Stimulated activated CD8-positive, alpha-beta memory T cell treated with anti-CD3 and anti-CD28 coated beads, Interleukin-12 subunit alpha, Interleukin-12 subunit beta, amount 100 ng/mL, for 24 hours (primary cell): ENCODE results near the gene APOBEC3A.
"Not testable (repeated sequence)": the region's sequence is repeated elsewhere in the genome, so short reads cannot be mapped to it uniquely, and the experiment has no call there.

Source experiments
- DNase-seq: peaks from one replicate; pipeline ENCODE4 v3.0.0-alpha.2; 2020; ENCODE audit errors: extremely low read depth

APOBEC3A gene

GRCh38 chr22:38943201-38943600, 14.2 kb upstream of the APOBEC3A start:
- DNase-seq: no peak

DNA sequence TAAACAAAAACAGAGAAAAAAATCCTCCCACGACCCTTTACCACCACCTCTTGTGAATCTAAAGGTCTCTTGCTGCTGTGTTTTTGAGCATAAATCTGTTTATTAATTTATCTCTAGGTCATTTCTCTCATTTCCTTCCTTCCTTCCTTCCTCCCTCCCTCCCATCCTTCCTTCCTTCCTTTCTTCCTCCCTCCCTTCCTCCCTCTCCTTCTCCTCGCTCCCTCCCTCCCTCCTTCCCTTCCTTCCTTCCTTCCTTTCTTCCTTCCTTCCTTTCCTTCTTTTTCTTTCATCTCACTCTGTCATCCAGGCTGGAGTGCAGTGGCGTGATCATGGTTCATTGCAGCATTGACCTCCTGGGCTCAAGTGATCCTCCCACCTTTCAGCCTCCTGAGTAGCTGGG, 13.5 kb upstream of the APOBEC3A start:
- no peak for DNase-seq

GRCh38 chr22:38944653-38945052, 12.8 kb upstream of the APOBEC3A start:
- no peak for DNase-seq

DNA sequence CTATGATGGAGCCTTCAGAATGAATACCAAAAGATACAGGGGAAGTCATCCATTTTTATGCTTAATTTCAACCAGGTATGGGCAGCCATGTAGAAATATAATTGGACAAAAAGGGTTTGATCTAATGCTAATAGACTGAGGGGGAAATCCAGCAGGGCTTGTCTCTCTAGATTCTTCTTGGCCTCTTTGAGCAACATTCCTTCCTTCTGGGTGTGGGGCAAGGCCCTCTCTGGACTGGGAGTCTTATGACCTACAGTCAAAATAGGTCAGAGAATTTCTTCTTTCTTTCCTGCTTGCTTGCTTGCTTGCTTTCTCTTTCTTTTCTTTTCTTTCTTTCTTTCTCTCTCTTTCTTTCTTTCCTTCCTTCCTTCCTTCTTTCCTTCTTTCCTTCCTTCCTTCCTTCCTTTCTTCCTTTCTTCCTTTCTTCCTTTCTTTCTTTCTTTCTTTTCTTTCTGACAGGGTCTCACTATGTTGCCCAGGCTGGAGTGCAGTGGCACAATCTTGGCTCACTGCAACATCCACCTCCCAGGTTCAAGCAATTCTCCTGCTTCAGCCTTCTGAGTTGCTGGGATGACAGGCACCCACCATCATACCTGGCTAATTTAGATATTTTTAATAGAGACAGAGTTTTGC, 11.6 kb upstream of the APOBEC3A start:
- DNase-seq: not testable (repeated sequence)

- no peak for DNase-seq
These were observed 10.6 kb upstream of the APOBEC3A start for GRCh38 chr22:38946771-38947170.

DNA sequence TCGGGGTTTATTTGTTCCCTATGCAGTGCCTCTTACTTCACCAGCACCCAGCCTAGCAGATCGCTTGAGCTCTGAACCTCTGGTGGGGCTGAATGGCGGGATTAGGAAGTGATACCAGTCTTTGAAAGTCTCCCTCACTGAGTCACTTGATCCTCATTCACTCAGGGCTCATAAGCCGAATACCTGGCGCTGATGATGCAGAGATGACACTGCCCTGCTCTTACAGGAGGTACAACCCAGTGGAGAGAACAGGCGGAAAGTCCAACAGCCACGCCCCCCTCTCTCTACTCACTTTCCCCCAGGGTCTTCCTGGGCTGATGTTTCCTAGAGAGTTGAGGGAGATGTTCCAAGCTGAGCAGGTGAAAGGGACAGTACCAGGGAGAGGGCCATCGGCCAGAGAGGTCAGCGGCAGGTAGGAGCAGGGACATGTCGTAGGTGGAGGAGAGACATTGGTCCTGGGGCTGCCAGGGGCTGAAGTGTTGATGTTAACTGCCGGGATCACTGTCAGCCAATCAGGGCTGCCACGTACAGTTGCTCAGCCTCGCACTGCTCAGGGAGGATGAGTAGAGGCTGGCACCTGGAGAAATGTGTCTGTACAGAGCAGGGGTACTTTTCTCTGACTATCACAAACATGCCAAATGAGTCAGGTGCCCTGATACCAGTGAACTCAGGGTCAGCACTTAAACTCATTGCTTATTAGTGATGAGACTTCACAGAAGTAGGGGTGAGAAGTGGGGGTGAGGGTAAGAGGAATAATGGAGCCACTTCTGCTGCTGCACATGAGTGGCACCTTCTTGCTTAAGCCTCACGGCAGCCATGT, 9.9 kb upstream of the APOBEC3A start:
- no peak for DNase-seq

DNA sequence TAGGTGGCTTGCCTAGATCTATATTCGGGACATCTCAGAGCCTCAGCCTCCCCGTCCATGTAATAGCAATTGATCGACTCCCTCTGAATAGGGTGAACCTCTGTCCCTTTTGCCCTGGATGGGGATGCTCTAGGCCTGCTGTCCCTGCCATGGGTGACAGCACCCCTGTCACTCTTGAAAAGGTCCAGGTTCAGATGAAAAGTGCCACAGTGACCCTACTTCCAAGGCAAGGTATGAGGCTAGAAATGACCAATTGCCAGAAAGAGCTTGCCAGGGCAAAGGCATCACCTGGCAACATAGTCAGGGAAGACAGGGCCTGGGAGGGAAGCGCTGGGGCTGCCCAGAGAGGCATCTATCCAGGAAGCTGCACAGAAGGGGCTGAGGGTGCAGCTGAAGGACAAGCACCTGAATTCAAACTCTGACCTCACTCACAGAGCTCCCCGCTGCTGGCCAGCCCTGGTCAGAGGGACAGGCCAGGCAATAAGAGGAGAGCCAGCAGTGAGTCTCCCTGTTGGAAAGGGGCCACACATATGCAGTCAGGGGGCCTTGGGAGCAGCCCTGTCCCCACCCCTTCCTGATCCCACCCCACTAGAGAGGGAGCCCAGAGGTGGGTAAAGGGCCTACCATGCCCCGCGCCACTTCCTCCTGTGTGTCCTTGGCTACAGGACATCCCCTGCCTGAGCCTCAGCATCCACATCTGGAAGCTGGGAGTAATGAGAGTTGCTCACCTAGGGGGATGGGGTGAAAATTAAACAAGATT, 9.0 kb upstream of the APOBEC3A start:
- DNase-seq: no peak

- no peak for DNase-seq
These were observed 7.5 kb upstream of the APOBEC3A start for GRCh38 chr22:38949889-38950405.

DNA sequence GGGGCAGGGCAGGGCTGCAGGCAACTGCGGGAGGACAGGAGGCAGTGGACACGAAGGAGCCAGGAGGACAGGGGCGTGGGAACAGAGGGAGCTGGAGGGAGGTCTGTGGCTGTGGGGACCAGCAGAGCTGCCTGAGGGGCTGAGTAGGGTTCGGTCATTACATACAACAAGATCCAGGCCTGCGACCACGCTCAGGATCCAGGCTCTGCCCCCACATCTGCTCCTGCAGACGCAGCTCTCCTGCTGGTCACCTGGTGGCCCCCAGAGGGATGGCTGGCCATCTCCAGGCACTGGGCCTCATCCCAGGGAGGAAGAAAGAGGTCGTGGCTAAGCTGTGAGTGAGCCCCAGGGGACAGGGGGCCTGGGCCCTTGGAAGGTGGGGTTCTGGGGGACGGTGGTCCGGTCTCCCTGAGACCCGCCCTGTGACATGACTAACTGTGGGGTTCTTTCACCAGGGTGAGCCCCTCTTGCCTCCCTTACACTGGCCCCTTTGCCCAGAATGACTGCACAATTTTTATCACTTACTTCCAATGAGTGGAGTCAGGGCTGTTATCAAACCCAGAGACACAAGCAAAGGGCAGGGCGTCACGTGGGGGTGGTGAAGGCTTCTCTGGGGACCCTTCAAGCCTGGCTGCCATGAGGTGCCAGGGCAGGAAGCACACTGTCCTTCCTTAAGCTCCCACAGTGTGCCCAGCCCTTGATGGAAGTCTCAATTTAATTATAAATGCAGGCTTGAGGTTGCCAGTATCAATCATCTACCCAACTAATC, 6.7 kb upstream of the APOBEC3A start:
- DNase-seq: no peak

GRCh38 chr22:38951734-38952133, 5.7 kb upstream of the APOBEC3A start:
- no peak for DNase-seq

DNA sequence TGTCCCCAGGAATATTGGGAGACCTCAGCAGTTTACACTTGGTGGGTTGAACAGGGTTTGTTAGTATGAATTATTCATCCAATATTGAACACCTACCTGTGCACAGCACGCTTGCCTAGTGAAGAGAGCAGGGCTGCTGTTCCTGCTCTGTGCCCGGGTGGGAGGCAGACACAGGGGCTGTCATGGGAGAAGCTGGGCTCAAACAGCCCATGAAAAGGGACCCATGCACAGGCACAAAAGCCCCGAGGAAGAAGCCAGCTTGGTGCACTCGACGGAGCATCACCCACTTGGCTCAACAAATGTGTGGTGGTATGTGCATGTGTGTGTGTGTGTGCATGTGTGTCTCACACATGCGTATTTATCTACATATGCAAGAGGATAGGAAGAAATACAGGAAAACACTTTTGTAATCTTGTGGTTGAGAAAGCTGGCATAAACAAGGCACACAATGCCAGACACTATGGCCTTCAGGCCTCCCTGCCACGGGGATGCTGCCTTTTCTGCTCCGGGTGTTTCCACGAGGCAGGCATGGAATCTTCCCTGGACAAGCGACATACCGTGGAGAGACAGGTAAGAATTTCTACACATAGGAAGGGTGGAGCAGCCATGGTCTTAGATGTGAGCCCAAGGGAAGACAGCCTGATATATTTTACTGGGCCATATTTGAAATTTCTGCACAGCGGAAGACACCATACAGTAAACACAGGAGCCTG, 5.0 kb upstream of the APOBEC3A start:
- DNase-seq: no peak

- DNase-seq: no peak
These were observed 4.3 kb upstream of the APOBEC3A start for GRCh38 chr22:38953091-38953490.

DNA sequence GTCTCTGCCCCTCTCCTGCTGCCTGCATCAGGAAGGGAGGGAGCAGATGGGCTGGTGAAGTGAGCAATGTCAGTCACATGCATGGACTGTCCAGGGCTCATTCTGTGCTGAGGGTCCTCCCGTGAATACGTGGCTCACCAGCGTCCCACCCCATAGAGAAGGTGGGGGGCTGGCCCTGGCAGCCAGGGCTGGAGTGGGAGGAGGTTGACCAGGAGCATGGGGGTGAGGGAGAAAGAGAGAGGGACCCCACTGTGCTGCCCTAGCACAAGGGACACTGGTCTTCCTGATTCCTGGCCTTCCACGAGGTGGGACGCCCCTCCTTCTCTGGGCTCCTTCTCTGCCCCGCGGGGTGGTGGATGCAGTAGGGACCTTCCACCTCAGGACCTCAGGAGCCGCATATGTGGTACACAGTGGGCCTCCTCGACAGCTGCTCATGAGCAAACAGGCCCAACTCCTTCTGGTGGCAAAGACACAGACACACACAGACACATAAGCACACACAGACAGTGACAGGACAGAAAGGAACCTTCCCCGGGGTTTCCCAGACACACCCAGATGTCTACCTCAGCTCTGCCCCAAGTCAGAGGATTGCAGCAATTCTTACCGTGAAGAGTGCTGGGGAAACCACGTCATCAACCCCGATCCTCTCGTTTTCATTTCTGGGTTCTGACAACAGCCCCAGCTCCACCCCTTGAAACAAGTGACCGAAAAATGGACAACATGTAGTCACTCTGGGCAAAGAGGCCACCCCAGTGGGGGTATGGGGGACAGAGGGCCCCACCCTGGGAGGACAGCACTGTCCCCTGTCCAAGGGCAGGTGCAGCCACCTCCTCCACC, 3.6 kb upstream of the APOBEC3A start:
- peak; percentile 43 for DNase-seq

DNA sequence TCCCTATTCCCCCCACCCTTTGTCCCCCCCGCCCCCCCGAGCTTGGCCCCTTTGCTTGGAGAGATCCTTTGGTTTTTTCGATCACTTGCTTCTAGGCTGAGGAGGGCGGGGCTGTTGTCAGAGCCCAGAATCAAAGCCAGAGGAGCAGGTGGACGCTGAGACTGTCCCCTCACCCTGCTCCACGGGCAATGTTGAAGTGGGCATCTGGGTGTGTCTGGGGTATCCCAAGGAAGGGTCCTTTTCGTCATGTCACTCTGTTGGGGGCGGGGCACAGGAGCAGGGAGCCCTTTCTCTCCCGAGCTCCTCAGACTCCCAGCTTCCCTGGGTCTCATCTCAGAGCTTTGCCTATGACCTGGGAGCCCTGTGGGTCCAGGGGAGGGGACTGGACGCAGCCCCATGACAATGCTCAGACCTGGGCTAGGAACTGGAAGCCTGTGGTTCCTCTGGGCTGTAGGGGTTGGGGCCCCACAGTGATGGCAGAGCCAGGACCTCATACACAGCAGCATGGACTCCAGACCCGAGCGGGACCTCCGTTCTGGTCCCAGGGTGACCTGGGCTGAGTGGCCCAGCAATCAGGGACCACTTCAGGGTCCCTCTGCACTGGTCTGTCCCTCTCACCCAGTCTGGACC, 2.9 kb upstream of the APOBEC3A start:
- no peak for DNase-seq

DNA sequence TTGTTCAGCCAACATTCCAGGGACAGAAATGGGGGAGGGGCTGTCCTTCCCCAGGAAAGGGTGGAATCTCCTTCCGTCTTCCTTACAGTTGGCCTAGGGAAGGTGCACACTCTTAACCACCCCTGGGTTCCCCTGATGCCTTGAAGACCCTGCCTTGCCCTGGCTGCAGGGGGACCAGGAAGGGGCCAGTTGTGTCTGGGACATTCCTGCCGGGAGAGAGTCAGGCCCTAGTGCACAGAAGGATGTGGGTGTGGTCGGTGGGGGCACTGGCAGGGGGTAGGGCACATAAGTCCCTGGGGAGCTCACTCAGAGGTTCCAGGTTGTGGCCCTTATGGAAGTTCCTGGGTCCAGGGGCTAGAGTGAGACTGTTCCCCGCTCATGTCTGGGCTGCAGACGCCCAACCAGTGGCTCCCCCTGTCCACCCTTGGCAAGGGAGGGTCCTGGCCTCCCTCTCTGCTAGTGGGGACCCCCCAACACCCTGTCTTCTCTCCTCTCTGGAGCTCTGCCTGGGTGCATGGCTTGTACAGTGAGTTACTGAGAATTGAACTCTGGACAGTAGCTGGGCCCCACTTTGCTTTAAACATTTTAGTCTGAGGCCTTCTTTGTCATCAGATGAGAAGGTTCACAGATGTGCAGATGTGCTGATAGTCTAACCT, 2.0 kb upstream of the APOBEC3A start:
- DNase-seq: no peak

DNA sequence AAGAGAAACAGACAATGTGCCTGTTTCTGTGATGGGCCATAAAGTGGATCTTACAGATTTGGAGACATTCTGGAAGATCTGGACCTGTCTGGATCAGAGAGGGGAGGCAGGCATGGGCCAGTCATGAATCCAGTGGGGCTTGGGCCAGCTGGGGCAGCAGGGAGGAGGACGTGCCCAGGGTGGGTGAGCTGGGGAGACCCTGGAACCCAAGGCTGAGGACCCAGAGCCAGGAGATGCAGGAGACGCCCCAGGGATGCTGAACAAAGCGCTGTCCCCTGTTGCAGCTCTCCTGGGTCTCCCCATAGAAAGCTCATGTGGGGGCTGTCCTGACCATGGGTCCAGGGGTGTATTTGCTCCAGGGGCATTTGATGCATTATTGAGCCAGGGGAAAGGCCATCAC, 1.5 kb upstream of the APOBEC3A start:
- no peak for DNase-seq

GRCh38 chr22:38956551-38956950, 858 bp upstream of the APOBEC3A start:
- DNase-seq: no peak

DNA sequence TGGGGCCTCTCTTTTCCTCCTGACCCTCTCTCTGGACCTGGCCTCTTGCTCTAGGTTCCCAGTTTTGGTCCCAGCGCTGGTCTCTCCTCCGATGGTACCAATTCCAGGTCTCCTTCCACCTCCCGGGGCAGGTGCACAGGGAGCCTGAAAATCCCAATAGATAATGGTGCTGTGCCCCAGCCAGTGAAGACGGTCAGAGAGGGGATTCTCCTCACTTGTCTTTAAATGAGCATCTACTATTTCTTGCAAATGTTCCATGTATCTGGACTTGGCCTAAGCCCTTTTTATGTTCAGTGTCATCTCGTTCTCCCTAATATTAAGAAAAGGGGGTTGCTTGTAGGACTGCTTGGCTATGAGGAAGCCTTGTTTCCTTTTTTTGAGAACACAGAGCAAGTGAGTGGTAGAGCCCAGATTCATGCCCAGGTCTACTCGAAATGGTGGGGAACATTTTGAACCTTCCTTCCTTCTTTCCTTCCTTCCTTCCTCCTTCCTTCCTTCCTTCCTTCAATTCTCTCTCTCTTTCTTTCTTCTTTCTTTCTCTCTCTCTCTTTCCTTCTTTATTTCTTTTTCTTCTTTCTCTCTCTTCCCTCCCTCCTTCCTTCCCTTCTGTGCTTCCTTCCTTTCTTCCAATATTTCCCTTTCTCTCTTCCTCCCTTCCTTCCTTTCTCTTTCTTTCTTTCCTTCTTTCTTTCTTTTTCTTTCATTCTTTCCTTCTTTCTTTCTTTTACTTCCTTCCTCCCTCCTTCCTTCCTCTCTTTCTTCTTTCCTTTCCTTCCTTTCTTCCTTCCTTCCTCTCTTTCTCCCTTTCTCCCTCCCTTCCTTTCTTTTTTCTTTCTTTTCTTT, 620 bp downstream of the APOBEC3A start:
- DNase-seq: no peak
